ENCODE measurements around the gene UFD1.

Gene UFD1

GRCh38 chr22:19430890-19431541 is 48.0 kb downstream of the UFD1 start:
- DNase-seq (ENCODE audit: low read depth in 2 of 2, low spot score in 1 of 2) = no peak

GRCh38 chr22:19429950-19430889 is 48.8 kb downstream of the UFD1 start:
- no peak for DNase-seq (ENCODE audit: low read depth in 2 of 2, low spot score in 1 of 2)

GRCh38 chr22:19424186-19424500 is 54.9 kb downstream of the UFD1 start:
- no peak for DNase-seq (ENCODE audit: low read depth in 2 of 2, low spot score in 1 of 2)

- DNase-seq (ENCODE audit: low read depth in 2 of 2, low spot score in 1 of 2) = no peak
Measured at GRCh38 chr22:19422440-19423301, 56.3 kb downstream of the UFD1 start.

GRCh38 chr22:19420321-19420720 is 58.7 kb downstream of the UFD1 start:
- no peak for DNase-seq (ENCODE audit: low read depth in 2 of 2, low spot score in 1 of 2)

GRCh38 chr22:19419464-19420178 is 59.4 kb downstream of the UFD1 start:
- DNase-seq (ENCODE audit: low read depth in 2 of 2, low spot score in 1 of 2) = no peak

- no peak for DNase-seq (ENCODE audit: low read depth in 2 of 2, low spot score in 1 of 2)
Measured at GRCh38 chr22:19419086-19419463, 59.9 kb downstream of the UFD1 start.

GRCh38 chr22:19412923-19413322 is 66.1 kb downstream of the UFD1 start:
- no peak for DNase-seq (ENCODE audit: low read depth in 2 of 2, low spot score in 1 of 2)

- no peak for DNase-seq (ENCODE audit: low read depth in 2 of 2, low spot score in 1 of 2)
Measured at GRCh38 chr22:19412478-19412877, 66.5 kb downstream of the UFD1 start.

- DNase-seq (ENCODE audit: low read depth in 2 of 2, low spot score in 1 of 2) = no peak
Measured at GRCh38 chr22:19411690-19412045, 67.3 kb downstream of the UFD1 start.

- no peak for DNase-seq (ENCODE audit: low read depth in 2 of 2, low spot score in 1 of 2)
Measured at GRCh38 chr22:19410941-19411689, 67.9 kb downstream of the UFD1 start.

- DNase-seq (ENCODE audit: low read depth in 2 of 2, low spot score in 1 of 2) = no peak
Measured at GRCh38 chr22:19407649-19408606, 71.1 kb downstream of the UFD1 start.

GRCh38 chr22:19406846-19407245 is 72.1 kb downstream of the UFD1 start:
- no peak for DNase-seq (ENCODE audit: low read depth in 2 of 2, low spot score in 1 of 2)

GRCh38 chr22:19406281-19406811 is 72.6 kb downstream of the UFD1 start:
- DNase-seq (ENCODE audit: low read depth in 2 of 2, low spot score in 1 of 2) = no peak

- DNase-seq (ENCODE audit: low read depth in 2 of 2, low spot score in 1 of 2) = no peak
Measured at GRCh38 chr22:19405652-19406051, 73.3 kb downstream of the UFD1 start.

GRCh38 chr22:19405133-19405532 is 73.9 kb downstream of the UFD1 start:
- DNase-seq (ENCODE audit: low read depth in 2 of 2, low spot score in 1 of 2) = no peak

GRCh38 chr22:19404676-19405075 is 74.3 kb downstream of the UFD1 start:
- DNase-seq (ENCODE audit: low read depth in 2 of 2, low spot score in 1 of 2) = no peak

GRCh38 chr22:19402642-19403191 is 76.3 kb downstream of the UFD1 start:
- no peak for DNase-seq (ENCODE audit: low read depth in 2 of 2, low spot score in 1 of 2)

- DNase-seq (ENCODE audit: low read depth in 2 of 2, low spot score in 1 of 2) = no peak
Measured at GRCh38 chr22:19401483-19401882, 77.5 kb downstream of the UFD1 start.

All from stimulated activated CD8-positive, alpha-beta memory T cell treated with anti-CD3 and anti-CD28 coated beads, Interleukin-4, amount 100 ng/mL, for 4 hours (primary cell).